H9 (cell line): Measurements from ENCODE around the gene DPYD. TPM values are rescaled to one million over a fixed set of nuclear protein-coding genes. Genes with fewer than 3 reads are reported as not detected.

Experiments
- DNase-seq: peaks from one replicate; pipeline ENCODE4 v3.0.0-alpha.2; 2017
- H2AFZ ChIP-seq: one replicate; pipeline ENCODE4 v1.6.1; 2013; ENCODE audit warnings: mild to moderate bottlenecking, low read length, control low read depth, moderate library complexity
- H2AK5ac ChIP-seq: 2 replicates; pipeline ENCODE4 v1.6.1; 2013; ENCODE audit warnings: low read length, control low read depth, mixed read lengths; ENCODE audit not compliant: insufficient read length
- H2BK120ac ChIP-seq: one replicate; pipeline ENCODE4 v1.6.1; 2013; ENCODE audit warnings: low read depth, mild to moderate bottlenecking, low read length, control low read depth, inconsistent platforms; ENCODE audit not compliant: poor library complexity, severe bottlenecking
- H2BK12ac ChIP-seq: 2 replicates; pipeline ENCODE4 v1.6.1; 2013; ENCODE audit warnings: low read length, control low read depth, mixed read lengths, low read depth; ENCODE audit not compliant: insufficient read length
- H2BK15ac ChIP-seq: 2 replicates; pipeline ENCODE4 v1.6.1; 2013; ENCODE audit warnings: low read depth, low read length, control low read depth
- H2BK20ac ChIP-seq: one replicate; pipeline ENCODE4 v1.6.1; 2013; ENCODE audit warnings: low read depth, mild to moderate bottlenecking, low read length, control low read depth, inconsistent platforms; ENCODE audit not compliant: poor library complexity, severe bottlenecking
- H2BK5ac ChIP-seq: 2 replicates; pipeline ENCODE4 v1.6.1; 2013; ENCODE audit warnings: low read length, control low read depth, mixed read lengths; ENCODE audit not compliant: insufficient read length
- H3K14ac ChIP-seq: 2 replicates; pipeline ENCODE4 v1.6.1; 2013; ENCODE audit warnings: low read length, control low read depth; ENCODE audit not compliant: insufficient read depth
- H3K18ac ChIP-seq: 2 replicates; pipeline ENCODE4 v1.6.1; 2013; ENCODE audit warnings: low read depth, mild to moderate bottlenecking, mixed read lengths, low read length, control low read depth; ENCODE audit not compliant: insufficient read length
- H3K23ac ChIP-seq: 2 replicates; pipeline ENCODE4 v1.6.1; 2013; ENCODE audit warnings: low read length, control low read depth, mixed read lengths, low read depth; ENCODE audit not compliant: insufficient read length
- H3K23me2 ChIP-seq: 2 replicates; pipeline ENCODE4 v1.6.1; 2013; ENCODE audit warnings: low read depth, mild to moderate bottlenecking, mixed read lengths, low read length, control low read depth; ENCODE audit not compliant: insufficient read length, poor library complexity, severe bottlenecking
- H3K27ac ChIP-seq: 2 replicates; pipeline ENCODE4 v1.5.1; 2013; ENCODE audit warnings: low read length, control low read depth, mixed read lengths, low read depth; ENCODE audit not compliant: insufficient read length
- H3K27me3 ChIP-seq: 2 replicates; pipeline ENCODE4 v1.6.1; 2013; ENCODE audit warnings: low read length, control low read depth, inconsistent platforms; ENCODE audit not compliant: insufficient read depth
- H3K4ac ChIP-seq: 2 replicates; pipeline ENCODE4 v1.6.1; 2013; ENCODE audit warnings: low read depth, mild to moderate bottlenecking, control low read depth, inconsistent platforms, low read length, moderate library complexity
- H3K4me1 ChIP-seq: 2 replicates; pipeline ENCODE4 v1.6.1; 2013; ENCODE audit warnings: low read length, control low read depth, inconsistent platforms; ENCODE audit not compliant: insufficient read depth
- H3K4me2 ChIP-seq: 2 replicates; pipeline ENCODE4 v1.6.1; 2013; ENCODE audit warnings: low read length, control low read depth, mixed read lengths; ENCODE audit not compliant: insufficient read length, insufficient read depth
- H3K56ac ChIP-seq: 2 replicates; pipeline ENCODE4 v1.6.1; 2013; ENCODE audit warnings: low read depth, mild to moderate bottlenecking, mixed read lengths, low read length, control low read depth; ENCODE audit not compliant: insufficient read length
- H3K79me1 ChIP-seq: 2 replicates; pipeline ENCODE4 v1.6.1; 2013; ENCODE audit warnings: low read depth, mild to moderate bottlenecking, moderate library complexity, low read length, control low read depth, inconsistent platforms; ENCODE audit not compliant: insufficient read depth, poor library complexity, severe bottlenecking
- H3K79me2 ChIP-seq: 2 replicates; pipeline ENCODE4 v1.6.1; 2013; ENCODE audit warnings: low read length, control low read depth, inconsistent platforms; ENCODE audit not compliant: insufficient read depth
- H3K9ac ChIP-seq: 2 replicates; pipeline ENCODE4 v1.6.1; 2013; ENCODE audit warnings: low read length, control low read depth, mixed read lengths; ENCODE audit not compliant: insufficient read length; ENCODE audit errors: extremely low read depth
- H3K9me3 ChIP-seq: one replicate; pipeline ENCODE4 v1.6.1; 2013; ENCODE audit warnings: low read depth, low read length, inconsistent platforms; ENCODE audit not compliant: control insufficient read depth
- H3T11ph ChIP-seq: one replicate; pipeline ENCODE4 v1.6.1; 2013; ENCODE audit warnings: mild to moderate bottlenecking, low read length, control low read depth, inconsistent platforms
- H4K20me1 ChIP-seq: one replicate; pipeline ENCODE4 v1.6.1; 2013; ENCODE audit not compliant: control insufficient read depth, insufficient read length, insufficient read depth
- H4K5ac ChIP-seq: 2 replicates; pipeline ENCODE4 v1.6.1; 2013; ENCODE audit warnings: low read depth, mild to moderate bottlenecking, mixed read lengths, low read length, control low read depth; ENCODE audit not compliant: insufficient read length
- H4K8ac ChIP-seq: replicated peaks from 2 replicates; pipeline ENCODE4 v1.6.1; 2013; ENCODE audit warnings: low read length, control low read depth, mixed read lengths, low read depth; ENCODE audit not compliant: insufficient read length
- H4K91ac ChIP-seq: 2 replicates; pipeline ENCODE4 v1.6.1; 2013; ENCODE audit warnings: low read depth, mild to moderate bottlenecking, moderate library complexity, mixed read lengths, low read length, control low read depth; ENCODE audit not compliant: insufficient read length
- H3K27ac Mint-ChIP-seq, 3 experiments: 2 replicates in 2 of 3; 3 replicates in 1 of 3; pipeline ENCODE4 v1.8.0; 2020 to 2021; ENCODE audit warnings: mixed read lengths in 3 of 3, mild to moderate bottlenecking in 1 of 3, moderate library complexity in 1 of 3
- H3K27me3 Mint-ChIP-seq: 2 replicates; pipeline ENCODE4 v1.8.0; 2021; ENCODE audit warnings: low read depth, mild to moderate bottlenecking, moderate library complexity, mixed read lengths
- H3K36me3 Mint-ChIP-seq, 3 experiments: 2 replicates in 2 of 3; 3 replicates in 1 of 3; pipeline ENCODE4 v1.8.0; 2020 to 2021; ENCODE audit warnings: low read depth in 3 of 3, mixed read lengths in 3 of 3; ENCODE audit not compliant: insufficient read depth in 1 of 3
- H3K4me1 Mint-ChIP-seq, 2 experiments: 2 replicates each; pipeline ENCODE4 v1.8.0; 2020; ENCODE audit warnings: mixed read lengths in 2 of 2
- H3K4me3 Mint-ChIP-seq, 2 experiments: 2 replicates in 1 of 2; 3 replicates in 1 of 2; pipeline ENCODE4 v1.8.0; 2020 to 2021; ENCODE audit warnings: mild to moderate bottlenecking in 2 of 2, mixed read lengths in 2 of 2, moderate library complexity in 1 of 2
- H3K9me3 Mint-ChIP-seq, 2 experiments: 2 replicates in 1 of 2; 3 replicates in 1 of 2; pipeline ENCODE4 v1.8.0; 2020; ENCODE audit warnings: mild to moderate bottlenecking in 2 of 2, mixed read lengths in 2 of 2, moderate library complexity in 1 of 2
- WGBS: extraction: QIAGEN DNeasy Blood & Tissue Kit; methylation state at CpG from one replicate; pipeline ENCODE4 v1.1.7; 2013; ENCODE audit warnings: missing lambda C conversion rate, low lambda C conversion rate, mixed read lengths; ENCODE audit not compliant: insufficient read length; ENCODE audit errors: extremely low coverage; 5-methylcytosine and 5-hydroxymethylcytosine counted together
- total RNA-seq: library from RNA; stranded (reverse); gene quantifications from 2 replicates; pipeline ENCODE4 v1.2.1, GENCODE V29; 2021
- TF ChIP-seq, protein P1 (sequence below): fragments of 200-600 bp; sonication (generic); conservative IDR thresholded peaks from 3 replicates; pipeline ENCODE4 v1.8.0; 2021; ENCODE audit warnings: antibody characterized with exemption, mild to moderate bottlenecking

The DPYD gene
- total RNA-seq, 1 experiment from 2014 or later = 0.37 TPM

DNA sequence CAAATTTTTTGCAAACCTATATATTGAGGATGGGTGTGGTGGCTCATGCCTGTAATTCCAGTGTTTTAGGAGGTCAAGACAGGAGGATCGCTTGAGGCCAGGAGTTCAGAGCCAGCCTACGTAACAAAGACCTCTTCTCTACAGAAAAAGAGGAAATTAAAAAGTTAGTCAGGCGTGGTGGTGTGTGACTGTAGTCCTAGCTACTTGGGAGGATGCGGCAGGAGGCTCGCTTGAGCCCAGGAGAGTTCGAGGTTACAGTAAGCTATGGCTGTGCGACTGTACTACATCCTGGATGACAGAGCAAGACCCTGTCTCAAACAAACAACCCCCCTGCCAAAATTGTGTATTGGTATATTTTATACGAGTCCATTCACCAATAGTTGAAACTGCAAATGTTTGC, 589.7 kb downstream of the DPYD start:
- H3K4me2 ChIP-seq = no peak overlapping the region
- no peak for DNase-seq
- Mint-ChIP-seq H3K9me3 (no peaks in the 10 kb centered on the region), H3K4me1 (no peaks in the 10 kb centered on the region), H3K36me3 (no peaks in the 10 kb centered on the region), H3K27me3 (no peaks in the 10 kb centered on the region), H3K27ac (no peak overlapping the region), H3K4me3 (no peak overlapping the region)
- H3K23ac ChIP-seq = no peak overlapping the region
- H3K4ac ChIP-seq = no peak overlapping the region
- H2AK5ac ChIP-seq = no peak overlapping the region
- H3K23me2 ChIP-seq = no peaks in the 10 kb centered on the region
- H3K79me1 ChIP-seq = no peaks in the 10 kb centered on the region
- no peak overlapping the region for H3K14ac ChIP-seq
- no peak overlapping the region for H2BK20ac ChIP-seq
- no peak overlapping the region for H3K9ac ChIP-seq
- H3K27me3 ChIP-seq = no peaks in the 10 kb centered on the region
- no peaks in the 10 kb centered on the region for H3K9me3 ChIP-seq
- no peak overlapping the region for H2BK12ac ChIP-seq
- H2BK120ac ChIP-seq = no peak overlapping the region
- H4K5ac ChIP-seq = no peak overlapping the region
- H3T11ph ChIP-seq = no peak overlapping the region
- TF ChIP-seq, protein P1, sequence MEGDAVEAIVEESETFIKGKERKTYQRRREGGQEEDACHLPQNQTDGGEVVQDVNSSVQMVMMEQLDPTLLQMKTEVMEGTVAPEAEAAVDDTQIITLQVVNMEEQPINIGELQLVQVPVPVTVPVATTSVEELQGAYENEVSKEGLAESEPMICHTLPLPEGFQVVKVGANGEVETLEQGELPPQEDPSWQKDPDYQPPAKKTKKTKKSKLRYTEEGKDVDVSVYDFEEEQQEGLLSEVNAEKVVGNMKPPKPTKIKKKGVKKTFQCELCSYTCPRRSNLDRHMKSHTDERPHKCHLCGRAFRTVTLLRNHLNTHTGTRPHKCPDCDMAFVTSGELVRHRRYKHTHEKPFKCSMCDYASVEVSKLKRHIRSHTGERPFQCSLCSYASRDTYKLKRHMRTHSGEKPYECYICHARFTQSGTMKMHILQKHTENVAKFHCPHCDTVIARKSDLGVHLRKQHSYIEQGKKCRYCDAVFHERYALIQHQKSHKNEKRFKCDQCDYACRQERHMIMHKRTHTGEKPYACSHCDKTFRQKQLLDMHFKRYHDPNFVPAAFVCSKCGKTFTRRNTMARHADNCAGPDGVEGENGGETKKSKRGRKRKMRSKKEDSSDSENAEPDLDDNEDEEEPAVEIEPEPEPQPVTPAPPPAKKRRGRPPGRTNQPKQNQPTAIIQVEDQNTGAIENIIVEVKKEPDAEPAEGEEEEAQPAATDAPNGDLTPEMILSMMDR = no peak
- H3K4me1 ChIP-seq = no peaks in the 10 kb centered on the region
- no peak overlapping the region for H2BK15ac ChIP-seq
- no peaks in the 10 kb centered on the region for H4K20me1 ChIP-seq
- no peak overlapping the region for H3K18ac ChIP-seq
- no peak overlapping the region for H2BK5ac ChIP-seq
- no peaks in the 10 kb centered on the region for H3K79me2 ChIP-seq
- H3K56ac ChIP-seq = no peak overlapping the region
- no peak overlapping the region for H3K27ac ChIP-seq
- H4K8ac ChIP-seq = no peak overlapping the region
- WGBS = no CpG with 5 or more reads among the region's 8 CpGs
- H4K91ac ChIP-seq = no peak overlapping the region
- no peak overlapping the region for H2AFZ ChIP-seq
